SK-N-SH (cell line): ENCODE data around the gene LDB3. TPM values are rescaled to one million over a fixed set of nuclear protein-coding genes. Genes with fewer than 3 reads are reported as not detected.

Experiments
- CTCF ChIA-PET: fragments of 300-600, 350-600 bp; formaldehyde crosslinking; extraction: SDS; loops from one replicate; lab custom pipeline; 2021; lab: Yijun Ruan, JAX
- POLR2A ChIA-PET: fragments of 350-600 bp; sonication (Branson Sonifier 250); formaldehyde crosslinking; extraction: SDS; loops from one replicate; lab custom pipeline; 2020; ENCODE audit warnings: antibody characterized with exemption, inconsistent platforms; lab: Yijun Ruan, JAX
- DNase-seq: peaks from one replicate; pipeline ENCODE4 v3.0.0; 2012
- H2AFZ ChIP-seq: fragments of 200-600 bp; sonication (generic); 2 replicates; pipeline ENCODE4 v1.8.1; 2016; ENCODE audit warnings: antibody characterized with exemption, mild to moderate bottlenecking, low read depth
- H3F3A ChIP-seq: fragments of 200-600 bp; sonication (generic); replicated peaks from 2 replicates; pipeline ENCODE3; 2016; ENCODE audit warnings: antibody characterized with exemption, mild to moderate bottlenecking; ENCODE audit not compliant: insufficient read depth
- H3K27ac ChIP-seq, 2 experiments: fragments of 200-500 bp in 1 of 2; fragments of 200-600 bp in 1 of 2; sonication (Bioruptor generic) in 1 of 2; sonication (generic), shearing (Covaris generic) in 1 of 2; 2 replicates each; pipeline versions ENCODE4 v1.5.1 to v1.6.1; 2014 to 2016; ENCODE audit warnings: low read depth in 2 of 2, inconsistent platforms in 1 of 2, low read length in 1 of 2, mild to moderate bottlenecking in 1 of 2, mixed read lengths in 1 of 2
- H3K27me3 ChIP-seq: fragments of 200-600 bp; sonication (generic), shearing (Covaris generic); 2 replicates; pipeline ENCODE4 v1.6.1; 2016; ENCODE audit warnings: mixed run types; ENCODE audit not compliant: insufficient read depth
- H3K36me3 ChIP-seq, 2 experiments: fragments of 200-500 bp in 1 of 2; fragments of 200-600 bp in 1 of 2; sonication (Bioruptor generic) in 1 of 2; sonication (generic) in 1 of 2; replicated peaks in 1 of 2; 2 replicates each; pipeline versions ENCODE3 to v1.5.1; 2014 to 2016; ENCODE audit warnings: low read length in 1 of 2, mild to moderate bottlenecking in 1 of 2; ENCODE audit not compliant: insufficient read depth in 2 of 2, control insufficient read depth in 1 of 2
- H3K4me1 ChIP-seq, 2 experiments: fragments of 200-500 bp in 1 of 2; fragments of 200-600 bp in 1 of 2; sonication (Bioruptor generic) in 1 of 2; sonication (generic), shearing (Covaris generic) in 1 of 2; 2 replicates each; pipeline versions ENCODE4 v1.5.1 to v1.6.1; 2014 to 2016; ENCODE audit warnings: low read depth in 1 of 2, low read length in 1 of 2, mixed run types in 1 of 2; ENCODE audit not compliant: insufficient read depth in 2 of 2, control insufficient read depth in 1 of 2
- H3K4me2 ChIP-seq: fragments of 200-600 bp; sonication (generic), shearing (Covaris generic); 2 replicates; pipeline ENCODE4 v1.6.1; 2017; ENCODE audit warnings: mixed run types
- H3K4me3 ChIP-seq, 2 experiments: fragments of 200-500 bp in 1 of 2; fragments of 200-600 bp in 1 of 2; sonication (Bioruptor generic) in 1 of 2; sonication (generic), shearing (Covaris generic) in 1 of 2; 2 replicates each; pipeline versions ENCODE4 v1.5.1 to v1.8.1; 2014 to 2016; ENCODE audit warnings: low read depth in 2 of 2, inconsistent platforms in 1 of 2, low read length in 1 of 2, mild to moderate bottlenecking in 1 of 2, mixed read lengths in 1 of 2, moderate library complexity in 1 of 2
- H3K79me2 ChIP-seq: fragments of 200-600 bp; sonication (generic); 2 replicates; pipeline ENCODE4 v1.8.1; 2017; ENCODE audit warnings: mild to moderate bottlenecking; ENCODE audit not compliant: insufficient read depth
- H3K9ac ChIP-seq: fragments of 200-600 bp; sonication (generic); 2 replicates; pipeline ENCODE4 v1.6.1; 2017; ENCODE audit warnings: mixed run types
- H3K9me2 ChIP-seq: fragments of 200-600 bp; sonication (generic); 2 replicates; pipeline ENCODE4 v1.6.1; 2017; ENCODE audit warnings: mixed run types
- H3K9me3 ChIP-seq: fragments of 200-600 bp; sonication (generic); 2 replicates; pipeline ENCODE4 v1.6.1; 2017; ENCODE audit warnings: mixed run types, mild to moderate bottlenecking, moderate library complexity
- H4K20me1 ChIP-seq: fragments of 200-600 bp; sonication (generic); 2 replicates; pipeline ENCODE4 v1.6.1; 2017; ENCODE audit warnings: mild to moderate bottlenecking, mixed run types; ENCODE audit not compliant: insufficient read depth
- CHD2 ChIP-seq: fragments of 150-350 bp; IDR thresholded peaks from 2 replicates; pipeline ENCODE4 v1.6.1; 2018; ENCODE audit warnings: low read length; ENCODE audit not compliant: partially characterized antibody
- CTCF ChIP-seq: fragments of 200-600 bp; sonication (generic); IDR thresholded peaks from 2 replicates; pipeline ENCODE4 v1.6.1; 2017; ENCODE audit warnings: antibody characterized with exemption, mild to moderate bottlenecking, moderate library complexity
- ELF1 ChIP-seq: IDR thresholded peaks from 2 replicates; pipeline ENCODE4 v1.4.0; 2012
- EZH2phosphoT487 ChIP-seq: fragments of 200-600 bp; sonication (generic); IDR thresholded peaks from 2 replicates; pipeline ENCODE4 v1.6.1; 2017; ENCODE audit warnings: low read depth, mixed run types, mild to moderate bottlenecking, antibody characterized with exemption, moderate library complexity, borderline replicate concordance
- FOXJ3 ChIP-seq: sonication (generic); formaldehyde crosslinking; IDR thresholded peaks from 2 replicates; pipeline ENCODE4 v1.5.1; 2020; ENCODE audit warnings: mild to moderate bottlenecking, missing genetic modification reagents
- POLR2AphosphoS5 ChIP-seq: IDR thresholded peaks from 2 replicates; pipeline ENCODE4 v1.6.1; 2012; ENCODE audit warnings: low read depth, low read length
- RAD21 ChIP-seq: IDR thresholded peaks from 2 replicates; pipeline ENCODE4 v1.6.1; 2012; ENCODE audit warnings: mild to moderate bottlenecking, low read length
- RCOR1 ChIP-seq: fragments of 150-350 bp; IDR thresholded peaks from 2 replicates; pipeline ENCODE4 v1.6.1; 2017; ENCODE audit warnings: antibody characterized with exemption, low read length
- RFX5 ChIP-seq: IDR thresholded peaks from 2 replicates; pipeline ENCODE4 v1.6.1; 2012; ENCODE audit warnings: mild to moderate bottlenecking, improper control_type of control experiment, low read length
- RXRA ChIP-seq: IDR thresholded peaks from 2 replicates; pipeline ENCODE4 v1.4.0; 2012; ENCODE audit warnings: low read depth, mild to moderate bottlenecking, borderline replicate concordance
- SIN3A ChIP-seq: IDR thresholded peaks from 2 replicates; pipeline ENCODE4 v1.6.1; 2012; ENCODE audit warnings: low read depth, mild to moderate bottlenecking, low read length, moderate library complexity, borderline replicate concordance
- SMC3 ChIP-seq: IDR thresholded peaks from 2 replicates; pipeline ENCODE4 v1.6.1; 2012; ENCODE audit warnings: low read depth, low read length, improper control_type of control experiment
- TCF12 ChIP-seq: IDR thresholded peaks from 2 replicates; pipeline ENCODE4 v1.4.0; 2012
- TEAD4 ChIP-seq: IDR thresholded peaks from 2 replicates; pipeline ENCODE4 v1.4.0; 2012; ENCODE audit warnings: mild to moderate bottlenecking, borderline replicate concordance; ENCODE audit not compliant: insufficient read depth
- USF1 ChIP-seq: IDR thresholded peaks from 2 replicates; pipeline ENCODE4 v1.4.0; 2012; ENCODE audit warnings: low read depth, borderline replicate concordance
- YY1 ChIP-seq: IDR thresholded peaks from 2 replicates; pipeline ENCODE4 v1.4.0; 2012; ENCODE audit warnings: low read depth, mild to moderate bottlenecking
- WGBS: methylation state at CpG from one replicate; pipeline ENCODE4 v1.1.6; 2017; ENCODE audit warnings: low lambda C conversion rate; 5-methylcytosine and 5-hydroxymethylcytosine counted together
- polyA plus RNA-seq, 3 experiments: library from polyadenylated mRNA; depleted of rRNA; stranded (reverse); fragments of >200 nt; gene quantifications; 2 replicates each; pipeline ENCODE4 v1.2.3, GENCODE V29; 2012
- TF ChIP-seq, protein P1 (sequence below): IDR thresholded peaks from 2 replicates; pipeline ENCODE4 v1.4.0; 2012; ENCODE audit warnings: low read depth, borderline replicate concordance
- TF ChIP-seq, protein P2 (sequence below): fragments of 150-350 bp; IDR thresholded peaks from 2 replicates; pipeline ENCODE4 v1.6.1; 2017; ENCODE audit warnings: antibody characterized with exemption, low read length, low read depth, borderline replicate concordance

The LDB3 gene
- polyA plus RNA-seq, 1 of the 3 experiments (the other 2 are of a cell fraction) = 0.48 TPM

- Histone ChIP-seq H3K9ac (no peak overlapping the region), H3K27me3 (no peaks in the 10 kb centered on the region), H4K20me1 (no peaks in the 10 kb centered on the region), H3K36me3 (no peaks in the 10 kb centered on the region)
- peak; percentile 79 for DNase-seq
- TF ChIP-seq CHD2 (peak; percentile 32), RFX5 (no peak)
- TF ChIP-seq, all 33 proteins: peak for 1
- peaks cover 2 to 37% of the 10 kb centered on the region in 2 experiments; a peak in 2 of 4 replicates for H3K4me1 ChIP-seq
- no peaks in the 10 kb centered on the region for H3K79me2 ChIP-seq
- no peak overlapping the region for H2AFZ ChIP-seq
- POLR2A ChIA-PET = no interaction called here
- CTCF ChIA-PET = interaction anchor here (1.1 to 1.8 kb wide), 5 partner anchors 10 to 32 kb away, joined by 3 to 9 read pairs (median 4); no protein-coding TSS in a partner anchor
- no peaks in the 10 kb centered on the region for H3K9me2 ChIP-seq
- H3K9me3 ChIP-seq = no peaks in the 10 kb centered on the region
- H3K4me2 ChIP-seq = no peak overlapping the region
- H3F3A ChIP-seq = peaks cover 3% of the 10 kb centered on the region
- peak overlapping the region in 1 of 2 experiments; percentile 66; a peak in 2 of 4 replicates for H3K27ac ChIP-seq
- 72% methylated on average over 8 of the region's 11 CpGs for WGBS
- no peak overlapping the region for H3K4me3 ChIP-seq
Observed at GRCh38 chr10:86673827-86674581, 5.7 kb downstream of the LDB3 start.

DNA sequence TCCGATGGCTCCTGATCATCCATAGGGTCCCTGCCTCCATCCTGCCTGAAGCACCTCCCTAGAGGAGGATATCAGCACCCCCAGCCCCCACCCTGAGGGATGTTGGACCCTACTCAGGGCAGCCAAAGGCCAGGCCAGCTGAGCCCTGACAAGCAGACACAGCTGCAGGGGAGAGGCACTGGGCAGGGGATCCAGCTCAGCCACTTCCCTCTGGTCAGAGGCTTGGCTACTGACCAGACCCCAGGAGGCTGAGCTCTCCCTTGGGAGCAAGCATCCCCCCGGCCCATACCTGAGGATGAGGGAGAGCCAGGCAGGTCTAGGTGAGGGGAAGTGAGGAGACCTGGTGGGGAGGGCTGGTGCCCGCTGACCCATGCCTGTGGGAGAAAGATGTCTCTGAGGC, 6.6 kb downstream of the LDB3 start:
- no peak overlapping the region; a peak in 1 of 4 replicates for H3K27ac ChIP-seq
- peaks cover 0 to 31% of the 10 kb centered on the region in 2 experiments; a peak in 1 of 4 replicates for H3K4me1 ChIP-seq
- no peaks in the 10 kb centered on the region for H3K27me3 ChIP-seq
- H3K79me2 ChIP-seq = no peaks in the 10 kb centered on the region
- no peak overlapping the region for H3K4me2 ChIP-seq
- ChIA-PET POLR2A (no interaction called here), CTCF (interaction anchor here (1.1 to 1.8 kb wide), 4 partner anchors 9 to 33 kb away, joined by 3 to 9 read pairs (median 4); no protein-coding TSS in a partner anchor)
- H3K4me3 ChIP-seq = no peak overlapping the region
- no peaks in the 10 kb centered on the region for H3K36me3 ChIP-seq
- H3K9ac ChIP-seq = no peak overlapping the region
- peaks cover 3% of the 10 kb centered on the region for H3F3A ChIP-seq
- H2AFZ ChIP-seq = no peak overlapping the region
- H3K9me3 ChIP-seq = no peaks in the 10 kb centered on the region
- no peaks in the 10 kb centered on the region for H3K9me2 ChIP-seq
- DNase-seq = no peak
- no peaks in the 10 kb centered on the region for H4K20me1 ChIP-seq
- WGBS = 60% methylated on average over 1 of the region's 3 CpGs
- TF ChIP-seq RXRA (no peak), FOXJ3 (no peak), EZH2phosphoT487 (no peak), RAD21 (no peak), CHD2 (no peak), ELF1 (no peak), POLR2AphosphoS5 (no peak), TEAD4 (no peak), YY1 (no peak), RCOR1 (no peak), SMC3 (no peak), CTCF (no peak), SIN3A (no peak), TCF12 (no peak), USF1 (no peak)
- TF ChIP-seq, protein P1, sequence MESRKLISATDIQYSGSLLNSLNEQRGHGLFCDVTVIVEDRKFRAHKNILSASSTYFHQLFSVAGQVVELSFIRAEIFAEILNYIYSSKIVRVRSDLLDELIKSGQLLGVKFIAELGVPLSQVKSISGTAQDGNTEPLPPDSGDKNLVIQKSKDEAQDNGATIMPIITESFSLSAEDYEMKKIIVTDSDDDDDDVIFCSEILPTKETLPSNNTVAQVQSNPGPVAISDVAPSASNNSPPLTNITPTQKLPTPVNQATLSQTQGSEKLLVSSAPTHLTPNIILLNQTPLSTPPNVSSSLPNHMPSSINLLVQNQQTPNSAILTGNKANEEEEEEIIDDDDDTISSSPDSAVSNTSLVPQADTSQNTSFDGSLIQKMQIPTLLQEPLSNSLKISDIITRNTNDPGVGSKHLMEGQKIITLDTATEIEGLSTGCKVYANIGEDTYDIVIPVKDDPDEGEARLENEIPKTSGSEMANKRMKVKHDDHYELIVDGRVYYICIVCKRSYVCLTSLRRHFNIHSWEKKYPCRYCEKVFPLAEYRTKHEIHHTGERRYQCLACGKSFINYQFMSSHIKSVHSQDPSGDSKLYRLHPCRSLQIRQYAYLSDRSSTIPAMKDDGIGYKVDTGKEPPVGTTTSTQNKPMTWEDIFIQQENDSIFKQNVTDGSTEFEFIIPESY = no peak
- TF ChIP-seq, protein P2, sequence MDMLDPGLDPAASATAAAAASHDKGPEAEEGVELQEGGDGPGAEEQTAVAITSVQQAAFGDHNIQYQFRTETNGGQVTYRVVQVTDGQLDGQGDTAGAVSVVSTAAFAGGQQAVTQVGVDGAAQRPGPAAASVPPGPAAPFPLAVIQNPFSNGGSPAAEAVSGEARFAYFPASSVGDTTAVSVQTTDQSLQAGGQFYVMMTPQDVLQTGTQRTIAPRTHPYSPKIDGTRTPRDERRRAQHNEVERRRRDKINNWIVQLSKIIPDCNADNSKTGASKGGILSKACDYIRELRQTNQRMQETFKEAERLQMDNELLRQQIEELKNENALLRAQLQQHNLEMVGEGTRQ = no peak
